ENCODE data around the gene PGAP2. TPM values are rescaled to one million over a fixed set of nuclear protein-coding genes. Genes with fewer than 3 reads are reported as not detected.
A peak's percentile ranks its signal among the peaks of the same experiment; 100 is the strongest.

PGAP2 gene
- total RNA-seq, 4 donors from 2014 or later: 55.4 to 81.2 (median 66.7) TPM

- Histone ChIP-seq H3K4me3 (no peak overlapping the region), H3K9me3 (no peaks in the 10 kb centered on the region), H3K4me1 (peaks cover 51% of the 10 kb centered on the region), H3K36me3 (no peaks in the 10 kb centered on the region), H3K27me3 (no peaks in the 10 kb centered on the region), H3K27ac (peak overlapping the region; percentile 16)
- 84% methylated on average over 5 of the region's 5 CpGs for WGBS
- DNase-seq (ENCODE audit: low spot score in 2 of 2): no peak
- TF ChIP-seq EP300 (IDR thresholded peaks at IDR 0.05): no peak
- TF ChIP-seq POLR2AphosphoS5 (IDR thresholded peaks at IDR 0.05): no peak
- no peak for TF ChIP-seq CTCF (IDR thresholded peaks at IDR 0.05)
- no peak for TF ChIP-seq POLR2A (IDR thresholded peaks at IDR 0.05)
Observed at GRCh38 chr11:3866206-3866605, 57.8 kb downstream of the PGAP2 start.

GRCh38 chr11:3866836-3867208, 58.5 kb downstream of the PGAP2 start:
- no peaks in the 10 kb centered on the region for H3K27me3 ChIP-seq
- peaks cover 45% of the 10 kb centered on the region for H3K4me1 ChIP-seq
- H3K27ac ChIP-seq: no peak overlapping the region
- no peak for DNase-seq (ENCODE audit: low spot score in 2 of 2)
- TF ChIP-seq EP300 (IDR thresholded peaks at IDR 0.05) (no peak), POLR2AphosphoS5 (IDR thresholded peaks at IDR 0.05) (no peak), CTCF (IDR thresholded peaks at IDR 0.05) (no peak), POLR2A (IDR thresholded peaks at IDR 0.05) (no peak)
- no peaks in the 10 kb centered on the region for H3K36me3 ChIP-seq
- H3K9me3 ChIP-seq: no peaks in the 10 kb centered on the region
- no peak overlapping the region for H3K4me3 ChIP-seq

GRCh38 chr11:3867209-3868091, 59.1 kb downstream of the PGAP2 start:
- DNase-seq (ENCODE audit: low spot score in 2 of 2): no peak
- Histone ChIP-seq H3K4me1 (peaks cover 39% of the 10 kb centered on the region), H3K36me3 (no peaks in the 10 kb centered on the region), H3K9me3 (no peaks in the 10 kb centered on the region), H3K27ac (peak overlapping the region; percentile 4), H3K27me3 (no peaks in the 10 kb centered on the region), H3K4me3 (no peak overlapping the region)
- TF ChIP-seq POLR2AphosphoS5 (IDR thresholded peaks at IDR 0.05) (no peak), EP300 (IDR thresholded peaks at IDR 0.05) (no peak), CTCF (IDR thresholded peaks at IDR 0.05) (no peak), POLR2A (IDR thresholded peaks at IDR 0.05) (no peak)
- WGBS: 42% methylated on average over 6 of the region's 6 CpGs

GRCh38 chr11:3873712-3874349, 65.5 kb downstream of the PGAP2 start:
- peaks cover 27% of the 10 kb centered on the region for H3K4me1 ChIP-seq
- no peak for DNase-seq (ENCODE audit: low spot score in 2 of 2)
- no peaks in the 10 kb centered on the region for H3K36me3 ChIP-seq
- 85% methylated on average over 2 of the region's 2 CpGs for WGBS
- TF ChIP-seq POLR2AphosphoS5 (IDR thresholded peaks at IDR 0.05): no peak
- TF ChIP-seq CTCF (IDR thresholded peaks at IDR 0.05): no peak
- TF ChIP-seq EP300 (IDR thresholded peaks at IDR 0.05): no peak
- TF ChIP-seq POLR2A (IDR thresholded peaks at IDR 0.05): no peak
- no peaks in the 10 kb centered on the region for H3K27me3 ChIP-seq
- no peak overlapping the region for H3K4me3 ChIP-seq
- no peaks in the 10 kb centered on the region for H3K9me3 ChIP-seq
- no peak overlapping the region for H3K27ac ChIP-seq

Other genes starting within 250 kb of the PGAP2 start
- gene ART5, start 166.6 kb upstream of the PGAP2 start, total RNA-seq: not detected
- gene ART1, start 163.4 kb upstream of the PGAP2 start, total RNA-seq: not detected
- gene CHRNA10, start 137.2 kb upstream of the PGAP2 start, total RNA-seq: 1 to 10 TPM in 1 of 4 donors, under 1 TPM in 2, not detected in 1; 0.73 to 2.3 (median 0.89) TPM
- 100 to 1,000 TPM in 3 of 4 donors, 10 to 100 TPM in 1; 91.5 to 122 (median 115) TPM for gene NUP98, start 11.0 kb upstream of the PGAP2 start, total RNA-seq
- gene RHOG, start 32.4 kb downstream of the PGAP2 start, total RNA-seq: 10 to 100 TPM; 36.6 to 47.3 (median 39.3) TPM
- gene STIM1, start 47.1 kb downstream of the PGAP2 start, total RNA-seq: 10 to 100 TPM; 58.4 to 70.2 (median 60.9) TPM

All from suprapubic skin (tissue), 4 donors.